ENCODE results near the gene APOL3.
"Not testable (repeated sequence)": the region's sequence is repeated elsewhere in the genome, so short reads cannot be mapped to it uniquely, and the experiment has no call there.

APOL3 gene

GRCh38 chr22:36129486-36130388 lies 30.8 kb downstream of the APOL3 start:
- no peak for DNase-seq

- DNase-seq = no peak
Measured at GRCh38 chr22:36129071-36129470, 31.5 kb downstream of the APOL3 start.

- DNase-seq = no peak
Measured at GRCh38 chr22:36125994-36126531, 34.5 kb downstream of the APOL3 start.

- DNase-seq = no peak
Measured at GRCh38 chr22:36125434-36125833, 35.1 kb downstream of the APOL3 start.

- no peak for DNase-seq
Measured at GRCh38 chr22:36124666-36125065, 35.9 kb downstream of the APOL3 start.

- peak; percentile 94 for DNase-seq
Measured at GRCh38 chr22:36123673-36124630, 36.6 kb downstream of the APOL3 start.

GRCh38 chr22:36120621-36121351 lies 39.8 kb downstream of the APOL3 start:
- not testable (repeated sequence) for DNase-seq

- DNase-seq = no peak
Measured at GRCh38 chr22:36117053-36117554, 43.5 kb downstream of the APOL3 start.

- no peak for DNase-seq
Measured at GRCh38 chr22:36116127-36116526, 44.4 kb downstream of the APOL3 start.

GRCh38 chr22:36113121-36113520 lies 47.4 kb downstream of the APOL3 start:
- DNase-seq = no peak

GRCh38 chr22:36111316-36111715 lies 49.2 kb downstream of the APOL3 start:
- DNase-seq = no peak

- DNase-seq = peak; percentile 72
Measured at GRCh38 chr22:36110306-36110881, 50.2 kb downstream of the APOL3 start.

- no peak for DNase-seq
Measured at GRCh38 chr22:36107436-36107835, 53.1 kb downstream of the APOL3 start.

- DNase-seq = no peak
Measured at GRCh38 chr22:36106910-36107309, 53.6 kb downstream of the APOL3 start.

GRCh38 chr22:36104988-36105387 lies 55.6 kb downstream of the APOL3 start:
- no peak for DNase-seq

- no peak for DNase-seq
Measured at GRCh38 chr22:36104435-36104834, 56.1 kb downstream of the APOL3 start.

- no peak for DNase-seq
Measured at GRCh38 chr22:36103891-36104290, 56.7 kb downstream of the APOL3 start.

- no peak for DNase-seq
Measured at GRCh38 chr22:36102995-36103394, 57.6 kb downstream of the APOL3 start.

- no peak for DNase-seq
Measured at GRCh38 chr22:36101756-36102155, 58.8 kb downstream of the APOL3 start.

- not testable (repeated sequence) for DNase-seq
Measured at GRCh38 chr22:36100908-36101307, 59.6 kb downstream of the APOL3 start.

GRCh38 chr22:36100134-36100824 lies 60.3 kb downstream of the APOL3 start:
- DNase-seq = no peak

Data from right forelimb (tissue), 1 donor.